Subcutaneous abdominal adipose tissue (tissue), 5 donors: Measurements from ENCODE around the gene RGS3.

Source experiments
- H3K27ac ChIP-seq: one replicate; pipeline ENCODE4 v1.7.0; 2013; ENCODE audit warnings: low read depth, mild to moderate bottlenecking, inconsistent platforms, low read length, moderate library complexity
- H3K27me3 ChIP-seq, 5 donors: one replicate each; pipeline ENCODE4 v1.7.0; 2013; ENCODE audit warnings: low read length in 5 of 5, inconsistent platforms in 1 of 5; ENCODE audit not compliant: control insufficient read depth in 5 of 5, insufficient read depth in 4 of 5
- H3K36me3 ChIP-seq, 5 donors: one replicate each; pipeline ENCODE4 v1.7.0; 2013; ENCODE audit warnings: low read length in 5 of 5; ENCODE audit not compliant: control insufficient read depth in 5 of 5, insufficient read depth in 5 of 5
- H3K4me1 ChIP-seq, 5 donors: one replicate each; pipeline ENCODE4 v1.7.0; 2013; ENCODE audit warnings: low read length in 5 of 5, mild to moderate bottlenecking in 3 of 5, moderate library complexity in 1 of 5; ENCODE audit not compliant: control insufficient read depth in 5 of 5, insufficient read depth in 5 of 5
- H3K4me3 ChIP-seq, 5 donors: one replicate each; pipeline ENCODE4 v1.7.0; 2013; ENCODE audit warnings: low read length in 5 of 5, low read depth in 1 of 5
- H3K9ac ChIP-seq, 5 donors: one replicate each; pipeline ENCODE4 v1.7.0; 2013; ENCODE audit warnings: low read length in 5 of 5, mild to moderate bottlenecking in 4 of 5, moderate library complexity in 3 of 5
- H3K9me3 ChIP-seq, 5 donors: one replicate each; pipeline ENCODE4 v1.7.0; 2013; ENCODE audit warnings: low read length in 5 of 5; ENCODE audit not compliant: control insufficient read depth in 5 of 5
- donor health status: healthy.
- donor health status: healthy.
- donor health status: healthy.
- donor health status: healthy.
- donor health status: healthy.

The RGS3 gene

DNA sequence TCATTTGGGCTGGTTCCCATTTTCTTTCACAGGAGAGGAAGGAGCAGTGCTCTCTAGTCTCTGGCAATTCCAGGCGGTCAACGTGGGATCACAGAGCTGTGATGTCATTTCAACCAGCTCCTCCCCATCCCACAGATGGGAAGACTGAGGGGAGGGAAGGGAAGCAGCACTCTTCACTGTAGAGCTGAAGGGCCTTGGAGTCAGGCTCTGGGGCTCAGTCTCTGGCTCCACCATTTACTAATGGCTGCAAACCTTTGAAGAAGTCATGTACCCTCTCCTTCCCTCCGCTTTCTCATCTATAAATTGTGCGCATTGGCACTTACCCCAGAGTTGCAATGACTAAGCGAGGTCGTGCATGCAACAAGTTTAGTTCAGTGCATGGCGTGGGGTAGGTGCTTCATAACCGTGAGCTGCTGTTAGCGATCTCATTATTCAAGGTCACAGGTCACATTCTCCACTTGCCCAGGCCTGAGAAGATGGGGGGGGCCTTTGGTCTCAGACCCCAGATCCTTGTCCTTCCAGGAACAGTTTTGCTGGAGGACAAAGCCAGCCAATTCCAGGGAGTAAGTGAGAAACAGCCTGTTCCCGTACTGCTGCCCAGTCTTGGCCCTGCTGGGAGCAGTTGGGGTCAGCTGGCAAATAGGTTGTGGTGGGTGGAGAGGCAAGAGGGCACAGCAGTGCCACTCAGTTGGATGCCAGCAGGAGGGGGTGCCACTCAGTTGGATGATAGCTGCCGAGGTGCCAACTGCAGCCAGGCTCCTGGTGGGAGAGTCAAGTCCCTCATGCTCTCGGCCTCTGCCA, 136.7 kb downstream of the RGS3 start:
- Histone ChIP-seq H3K27me3 (no peaks in the 10 kb centered on the region), H3K9ac (peak overlapping the region in 2 of 5 donors; percentile 6 to 10), H3K4me3 (no peak overlapping the region), H3K9me3 (no peaks in the 10 kb centered on the region), H3K36me3 (peaks cover 0 to 34% (median 27%) of the 10 kb centered on the region in 5 donors), H3K27ac (peak overlapping the region; percentile 60), H3K4me1 (peaks cover 26 to 90% (median 82%) of the 10 kb centered on the region in 5 donors)

DNA sequence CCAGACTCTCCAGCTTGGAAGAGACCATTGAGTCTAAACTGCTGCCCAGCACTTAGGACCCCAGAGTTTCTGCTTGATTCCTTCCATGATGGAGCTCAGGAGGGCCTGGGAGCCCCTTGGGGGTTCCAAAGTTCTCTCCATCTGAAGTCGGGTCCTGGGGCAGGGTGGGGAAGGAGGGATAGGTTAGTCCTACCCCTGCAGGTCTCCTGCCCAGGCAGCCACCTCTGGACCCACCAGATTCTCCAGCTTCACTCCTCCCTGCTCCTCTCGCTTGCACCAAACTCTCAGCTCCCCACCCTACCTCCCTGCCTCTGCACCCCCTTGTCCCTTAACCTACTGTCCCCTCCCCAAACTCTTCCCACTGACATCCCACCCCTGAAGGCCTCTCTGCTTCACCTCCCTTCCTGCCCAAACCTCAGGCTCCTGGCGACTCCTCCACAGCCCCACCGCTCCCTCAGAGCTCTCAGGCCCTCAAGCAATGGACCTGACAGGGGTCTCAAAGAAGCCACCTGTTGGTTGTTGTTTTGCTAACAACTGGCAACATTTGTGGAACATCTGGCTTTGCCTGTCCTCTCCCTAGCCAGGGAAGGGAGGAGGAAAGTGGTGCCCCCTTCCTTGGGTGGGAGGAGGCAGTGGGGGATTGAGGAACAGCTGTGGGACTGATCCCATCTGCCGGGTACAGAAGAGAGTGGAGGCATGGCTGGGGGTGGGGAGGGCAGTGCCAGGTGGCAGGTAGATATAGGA, 137.5 kb downstream of the RGS3 start:
- Histone ChIP-seq H3K4me3 (no peak overlapping the region), H3K27me3 (no peaks in the 10 kb centered on the region), H3K27ac (peak overlapping the region; percentile 60), H3K9ac (peak overlapping the region in 1 of 5 donors; percentile 10), H3K9me3 (no peaks in the 10 kb centered on the region), H3K4me1 (peaks cover 22 to 81% (median 74%) of the 10 kb centered on the region in 5 donors), H3K36me3 (peaks cover 0 to 26% (median 20%) of the 10 kb centered on the region in 5 donors)

DNA sequence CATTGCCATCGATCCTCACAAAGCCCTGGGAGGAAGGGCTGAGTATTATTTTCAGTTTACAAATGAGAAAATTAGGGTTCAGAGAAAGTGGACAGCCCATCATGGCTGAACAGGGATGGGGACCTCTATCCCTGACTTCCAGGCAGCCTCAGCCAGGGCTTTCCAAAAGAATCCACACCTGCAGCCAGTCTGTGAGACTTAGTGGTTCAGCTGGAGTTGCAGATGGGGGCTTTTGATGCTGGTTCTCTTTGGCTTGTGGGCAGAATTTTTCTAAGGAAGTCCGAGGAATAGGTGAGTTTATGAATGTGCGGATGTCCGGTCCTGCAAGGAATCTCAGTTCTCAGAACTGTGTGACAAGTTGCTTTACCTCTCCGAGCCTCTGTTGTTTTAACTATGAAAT, 138.1 kb downstream of the RGS3 start:
- Histone ChIP-seq H3K27ac (peak overlapping the region; percentile 60), H3K36me3 (peaks cover 0 to 19% (median 14%) of the 10 kb centered on the region in 5 donors), H3K4me1 (peaks cover 22 to 75% (median 68%) of the 10 kb centered on the region in 5 donors), H3K9me3 (no peaks in the 10 kb centered on the region), H3K4me3 (no peak overlapping the region), H3K27me3 (no peaks in the 10 kb centered on the region), H3K9ac (peak overlapping the region in 1 of 5 donors; percentile 10)

DNA sequence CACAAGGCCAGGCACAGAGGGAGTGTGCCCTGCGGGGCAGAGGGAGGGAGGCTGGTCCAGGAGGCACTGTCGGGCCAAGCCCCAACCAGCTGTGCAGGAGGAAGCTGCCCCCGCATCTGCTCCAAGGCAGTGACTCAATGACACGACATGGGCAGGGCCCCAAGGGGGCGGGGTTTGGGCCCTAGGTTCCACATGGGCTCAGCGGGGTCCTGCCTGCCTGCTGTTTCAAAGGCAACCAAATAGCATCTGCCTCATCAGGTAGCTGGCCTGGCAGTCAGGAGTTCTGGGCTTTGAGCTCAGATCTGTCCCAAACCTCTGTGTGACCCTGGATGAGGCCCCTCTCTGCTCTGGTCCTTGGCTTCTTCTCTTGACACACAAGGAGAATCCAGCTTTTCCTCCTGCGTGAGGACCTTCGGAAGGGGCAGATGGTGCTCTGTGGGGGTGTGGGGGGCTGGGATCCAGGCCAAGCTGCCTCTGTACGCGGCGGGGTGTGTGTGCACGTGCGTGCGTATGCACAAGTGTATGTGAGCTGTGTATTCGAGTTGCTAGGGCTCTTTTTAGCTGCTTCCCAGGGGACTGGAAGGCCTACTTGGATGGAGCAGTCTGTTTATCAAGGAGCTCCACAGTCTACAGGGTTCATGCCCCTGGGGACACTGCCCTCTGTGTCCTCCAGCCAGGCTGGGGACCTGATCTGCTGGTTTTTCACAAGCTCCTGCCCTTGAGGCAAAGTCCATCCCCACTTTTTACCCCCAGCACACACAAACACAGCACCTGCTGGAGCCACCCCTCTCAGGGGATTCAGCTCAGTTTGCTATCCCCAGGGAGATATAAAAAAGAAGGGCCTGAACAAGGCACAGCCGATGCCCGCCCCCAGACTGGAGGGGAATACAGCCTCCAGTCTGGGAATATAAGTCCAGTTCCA, 138.9 kb downstream of the RGS3 start:
- H3K36me3 ChIP-seq: peaks cover 0 to 12% (median 7%) of the 10 kb centered on the region in 5 donors
- H3K27ac ChIP-seq: peak overlapping the region; percentile 60
- H3K9me3 ChIP-seq: no peaks in the 10 kb centered on the region
- H3K9ac ChIP-seq: peak overlapping the region in 1 of 5 donors; percentile 20
- H3K4me3 ChIP-seq: no peak overlapping the region
- H3K27me3 ChIP-seq: no peaks in the 10 kb centered on the region
- H3K4me1 ChIP-seq: peaks cover 20 to 68% (median 60%) of the 10 kb centered on the region in 5 donors

DNA sequence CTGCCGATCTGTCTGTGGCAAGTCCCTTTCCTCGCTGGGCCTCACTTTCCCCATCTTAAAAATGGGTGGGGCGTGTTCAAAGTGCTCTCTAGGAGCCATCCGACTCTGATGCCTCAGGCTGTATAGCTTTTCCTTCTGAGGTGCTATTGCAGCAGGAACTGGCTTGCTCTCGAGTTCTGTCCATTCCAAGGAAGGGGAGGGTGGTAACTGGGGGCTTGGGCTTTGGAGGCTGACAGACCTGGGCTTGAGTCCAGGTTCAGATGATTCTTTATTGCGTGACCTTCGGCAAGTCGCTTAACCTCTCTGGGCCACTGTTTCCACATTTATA, 139.5 kb downstream of the RGS3 start:
- H3K27me3 ChIP-seq: no peaks in the 10 kb centered on the region
- peaks cover 0 to 6% (median under 1%) of the 10 kb centered on the region in 5 donors for H3K36me3 ChIP-seq
- H3K4me3 ChIP-seq: no peak overlapping the region
- H3K4me1 ChIP-seq: peaks cover 14 to 62% (median 54%) of the 10 kb centered on the region in 5 donors
- H3K27ac ChIP-seq: no peak overlapping the region
- H3K9me3 ChIP-seq: no peaks in the 10 kb centered on the region
- H3K9ac ChIP-seq: no peak overlapping the region

DNA sequence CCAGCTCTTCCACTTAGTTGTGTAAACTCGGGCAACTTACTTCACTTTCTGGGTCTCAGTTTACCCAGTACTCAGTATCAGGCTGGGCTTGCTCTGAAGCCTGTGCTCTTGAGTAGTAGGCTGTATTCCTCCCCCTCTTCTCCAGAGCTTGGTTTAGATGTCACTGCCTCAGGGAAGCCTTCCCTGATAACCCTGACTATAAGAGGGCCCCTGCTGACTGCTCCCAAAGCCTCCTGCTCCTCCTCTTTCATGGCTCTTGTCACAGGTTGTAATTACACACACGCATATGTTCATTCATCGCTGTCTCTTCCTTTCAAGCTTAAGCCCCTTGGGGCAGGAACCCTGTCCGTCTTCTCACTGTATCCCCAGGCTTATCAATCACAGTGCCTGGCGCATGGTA, 140.2 kb downstream of the RGS3 start:
- Histone ChIP-seq H3K9me3 (no peaks in the 10 kb centered on the region), H3K4me1 (peaks cover 13 to 54% (median 47%) of the 10 kb centered on the region in 5 donors), H3K9ac (no peak overlapping the region)

DNA sequence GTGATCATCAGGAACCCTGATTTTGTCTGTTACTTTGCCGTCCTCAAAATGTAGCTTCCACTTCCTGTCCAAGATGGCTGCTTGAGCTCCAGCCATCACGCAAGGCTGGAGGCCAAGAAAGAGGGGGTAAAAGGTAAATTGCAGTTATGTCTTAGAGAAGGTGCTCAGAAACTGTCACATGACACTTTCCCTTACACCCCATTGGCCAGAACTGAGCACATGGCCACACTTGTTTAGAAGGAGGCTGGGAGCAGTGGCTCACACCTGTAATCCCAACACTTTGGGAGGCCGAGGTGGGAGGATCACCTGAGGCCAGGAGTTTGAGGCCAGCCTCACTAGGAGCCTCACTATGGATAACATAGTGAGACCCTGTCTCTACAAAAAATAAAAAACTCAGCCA, 140.9 kb downstream of the RGS3 start:
- H3K9me3 ChIP-seq: no peaks in the 10 kb centered on the region
- H3K27ac ChIP-seq: no peak overlapping the region
- H3K36me3 ChIP-seq: no peaks in the 10 kb centered on the region
- H3K27me3 ChIP-seq: no peaks in the 10 kb centered on the region
- H3K9ac ChIP-seq: no peak overlapping the region
- no peak overlapping the region for H3K4me3 ChIP-seq
- peaks cover 11 to 50% (median 43%) of the 10 kb centered on the region in 5 donors for H3K4me1 ChIP-seq

More for the DNA sequence above, 140.2 kb downstream of the RGS3 start:
- Histone ChIP-seq H3K27me3 (no peaks in the 10 kb centered on the region), H3K4me3 (no peak overlapping the region), H3K36me3 (no peaks in the 10 kb centered on the region), H3K27ac (no peak overlapping the region)

DNA sequence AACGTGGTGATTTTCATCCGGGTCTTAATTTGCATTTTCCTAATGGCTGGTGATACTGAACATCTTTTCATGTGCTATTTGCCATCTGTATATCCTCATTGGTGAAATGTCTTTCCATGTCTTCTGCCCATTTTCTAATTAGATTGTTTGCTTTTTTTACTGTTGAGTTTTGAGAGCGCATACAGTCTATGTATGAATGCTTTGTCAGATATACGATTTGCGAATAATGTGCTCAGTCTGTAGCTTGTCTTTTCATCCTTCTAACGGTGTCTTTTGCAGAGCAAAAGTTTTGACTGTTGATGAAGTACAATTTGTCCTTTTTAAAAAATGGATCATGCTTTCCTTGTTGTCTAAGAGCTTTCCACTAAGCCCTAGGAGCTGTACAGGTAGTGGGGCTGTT, 143.0 kb downstream of the RGS3 start:
- Histone ChIP-seq H3K4me1 (peaks cover 11 to 49% (median 37%) of the 10 kb centered on the region in 5 donors), H3K27me3 (no peaks in the 10 kb centered on the region), H3K4me3 (no peak overlapping the region), H3K36me3 (no peaks in the 10 kb centered on the region), H3K9ac (no peak overlapping the region), H3K27ac (no peak overlapping the region), H3K9me3 (no peaks in the 10 kb centered on the region)

DNA sequence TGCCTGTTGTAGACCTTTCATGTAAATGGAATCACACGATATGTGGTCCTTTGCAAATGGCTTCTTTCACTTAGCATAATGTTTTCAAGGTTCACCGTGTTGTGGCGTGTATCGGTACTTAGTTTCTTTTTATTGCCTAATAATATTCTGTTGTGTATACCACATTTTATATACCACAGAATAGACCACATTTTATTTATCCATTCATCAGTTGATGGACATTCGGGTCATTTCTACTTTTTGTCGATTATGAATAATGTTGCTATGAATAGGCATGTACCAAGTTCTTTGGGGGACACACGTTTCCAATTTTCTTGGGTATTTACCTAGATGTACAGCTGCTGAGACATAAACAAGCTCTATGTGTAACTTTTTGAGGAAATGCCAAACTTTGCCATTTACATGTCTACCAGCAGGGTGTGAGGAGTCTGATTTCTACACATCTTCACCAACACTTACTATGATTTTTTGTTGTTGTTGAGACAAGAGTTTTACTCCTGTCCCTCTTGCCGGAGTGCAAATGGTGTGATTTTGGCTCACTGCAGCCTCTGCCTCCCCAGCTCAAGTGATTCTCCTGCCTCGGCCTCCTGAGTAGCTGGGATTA, 144.7 kb downstream of the RGS3 start:
- H3K4me1 ChIP-seq: peaks cover 8 to 45% (median 28%) of the 10 kb centered on the region in 5 donors
- H3K9ac ChIP-seq: no peak overlapping the region
- no peaks in the 10 kb centered on the region for H3K9me3 ChIP-seq
- no peak overlapping the region for H3K27ac ChIP-seq
- H3K36me3 ChIP-seq: no peaks in the 10 kb centered on the region
- no peaks in the 10 kb centered on the region for H3K27me3 ChIP-seq
- H3K4me3 ChIP-seq: no peak overlapping the region
